GM19240 (cell line): ENCODE data around the gene COL5A1.

Experiments used
- DNase-seq: peaks from one replicate; pipeline ENCODE4 v3.0.0; 2011; ENCODE audit warnings: low spot score; ENCODE audit not compliant: insufficient read length

Gene COL5A1

DNA sequence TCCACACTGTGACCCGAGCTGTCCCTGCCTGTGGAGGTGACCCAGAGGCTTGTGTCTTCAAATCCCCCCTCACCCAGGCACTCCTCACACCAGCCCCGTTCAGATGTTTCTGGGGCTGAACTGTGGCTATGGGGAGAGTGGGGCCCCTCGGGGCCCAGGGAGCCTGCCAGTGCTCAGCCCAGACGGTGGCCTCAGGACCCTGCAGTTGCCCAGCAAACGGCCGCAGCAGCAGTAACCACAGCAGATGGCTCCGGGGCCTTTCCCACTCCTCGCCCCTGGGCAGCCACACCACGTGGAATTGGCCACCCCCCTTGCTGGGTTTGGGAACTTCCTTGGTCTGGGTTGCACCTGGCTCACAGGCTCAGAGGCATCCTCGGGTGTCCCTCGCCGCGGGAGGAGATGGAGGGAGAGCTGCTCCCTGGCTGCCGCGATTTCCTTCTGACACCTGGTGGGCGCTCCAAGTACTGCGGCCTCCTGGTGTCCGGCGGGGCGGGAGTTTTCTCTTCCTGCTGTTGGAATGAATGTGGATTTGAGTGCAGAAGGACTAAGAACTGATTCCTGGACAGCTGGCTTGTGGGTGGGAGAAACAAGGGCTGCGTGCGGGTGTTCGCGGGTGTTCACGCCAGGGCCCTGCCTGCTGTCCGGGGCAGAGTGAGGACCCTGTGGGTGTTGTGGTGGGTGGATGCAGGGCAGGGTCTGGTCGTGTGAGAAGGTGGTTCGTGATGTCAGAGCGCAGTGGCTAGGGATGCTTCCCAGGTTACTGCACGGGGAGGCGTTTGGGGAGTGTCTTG is 97.5 kb downstream of the COL5A1 start:
- DNase-seq: no peak

DNA sequence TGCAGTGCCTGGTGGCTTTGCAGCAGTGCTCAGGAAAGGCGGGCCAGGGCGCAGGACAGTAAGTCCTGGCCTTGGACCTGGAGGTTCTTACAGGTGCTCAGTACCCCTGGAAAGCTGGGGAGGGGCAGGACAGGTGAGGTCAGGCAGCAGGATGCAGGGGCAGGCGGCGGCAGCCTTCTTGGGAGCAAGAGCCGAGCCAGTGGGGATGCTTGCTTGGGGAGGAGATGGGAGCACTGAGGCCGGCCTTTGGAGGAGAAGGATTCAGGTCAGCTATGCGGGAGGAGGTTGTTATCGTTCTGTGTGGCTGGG is 98.0 kb downstream of the COL5A1 start:
- DNase-seq: no peak

DNA sequence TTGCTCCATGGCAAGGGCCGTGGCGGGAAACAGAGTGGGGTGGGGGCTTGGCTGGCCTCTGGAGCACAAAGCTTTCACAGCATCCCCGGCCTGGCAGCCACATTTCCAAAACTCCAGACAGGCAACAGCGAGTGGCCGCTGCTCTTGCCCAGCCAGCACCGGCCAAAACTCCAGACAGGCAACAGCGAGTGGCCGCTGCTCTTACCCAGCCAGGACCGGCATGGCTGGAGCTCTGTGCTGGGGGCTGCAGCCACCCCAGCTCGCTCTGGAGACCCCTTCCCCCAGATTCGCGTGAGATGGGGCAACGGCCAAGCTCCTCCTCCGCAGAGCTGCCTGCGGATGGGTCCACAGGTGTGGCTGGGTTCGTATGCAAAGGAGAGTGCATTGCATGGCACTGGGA is 98.5 kb downstream of the COL5A1 start:
- DNase-seq: no peak

GRCh38 chr9:134741846-134742245 is 100.2 kb downstream of the COL5A1 start:
- no peak for DNase-seq

DNA sequence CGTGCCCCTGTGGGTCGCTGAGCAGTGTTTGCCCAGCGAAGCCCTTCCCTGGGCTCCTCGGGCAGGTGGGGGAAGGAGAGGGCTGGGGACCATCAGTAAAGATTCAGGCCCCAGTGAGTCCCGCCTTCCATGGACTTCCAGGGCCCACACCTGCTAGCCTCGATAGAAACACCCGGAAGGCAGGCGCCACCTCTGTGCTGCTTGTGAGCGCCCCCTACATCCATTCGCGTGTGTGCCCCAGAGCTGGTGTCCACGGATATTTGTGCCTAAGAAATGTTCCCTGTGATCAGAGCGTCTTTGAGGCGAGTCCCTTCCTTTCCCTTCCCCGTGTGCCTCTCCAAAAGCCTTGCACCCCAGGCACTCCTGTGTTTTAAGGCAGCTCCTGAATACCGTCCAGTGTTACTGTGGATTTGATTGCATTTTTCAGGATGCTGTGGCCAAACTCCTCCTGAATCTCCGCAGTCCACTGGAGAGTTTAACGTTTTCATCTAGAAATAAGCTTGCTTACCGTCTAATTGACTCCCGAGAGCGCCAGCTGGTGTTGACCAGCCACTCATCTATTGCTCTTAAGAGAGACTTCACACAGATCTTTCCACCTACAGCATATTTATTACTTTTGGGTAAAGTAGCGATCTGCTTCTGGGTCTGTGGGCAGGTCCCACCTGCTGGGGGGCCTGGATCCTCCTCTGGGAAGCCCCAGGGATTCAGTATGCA is 101.4 kb downstream of the COL5A1 start:
- no peak for DNase-seq

DNA sequence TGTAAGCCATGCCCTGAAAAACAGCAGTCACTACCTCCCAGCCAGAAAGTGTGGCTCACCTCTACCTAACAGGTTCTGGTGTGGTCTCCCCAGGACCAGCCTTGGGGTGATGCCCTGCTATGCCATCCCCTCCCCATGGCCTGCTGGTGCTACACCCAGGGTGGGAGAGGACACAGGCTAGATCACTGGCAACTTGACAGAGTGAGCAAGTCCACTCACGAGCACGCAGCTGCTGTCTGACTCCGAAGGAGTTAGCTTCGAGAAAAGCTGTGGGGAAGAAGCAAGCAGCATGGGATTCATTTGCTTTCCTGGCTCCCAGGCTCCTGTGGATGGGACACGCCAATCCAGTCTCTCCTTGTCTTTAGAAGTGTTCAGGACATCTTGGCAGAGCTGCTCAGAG is 102.2 kb downstream of the COL5A1 start:
- DNase-seq: no peak

DNA sequence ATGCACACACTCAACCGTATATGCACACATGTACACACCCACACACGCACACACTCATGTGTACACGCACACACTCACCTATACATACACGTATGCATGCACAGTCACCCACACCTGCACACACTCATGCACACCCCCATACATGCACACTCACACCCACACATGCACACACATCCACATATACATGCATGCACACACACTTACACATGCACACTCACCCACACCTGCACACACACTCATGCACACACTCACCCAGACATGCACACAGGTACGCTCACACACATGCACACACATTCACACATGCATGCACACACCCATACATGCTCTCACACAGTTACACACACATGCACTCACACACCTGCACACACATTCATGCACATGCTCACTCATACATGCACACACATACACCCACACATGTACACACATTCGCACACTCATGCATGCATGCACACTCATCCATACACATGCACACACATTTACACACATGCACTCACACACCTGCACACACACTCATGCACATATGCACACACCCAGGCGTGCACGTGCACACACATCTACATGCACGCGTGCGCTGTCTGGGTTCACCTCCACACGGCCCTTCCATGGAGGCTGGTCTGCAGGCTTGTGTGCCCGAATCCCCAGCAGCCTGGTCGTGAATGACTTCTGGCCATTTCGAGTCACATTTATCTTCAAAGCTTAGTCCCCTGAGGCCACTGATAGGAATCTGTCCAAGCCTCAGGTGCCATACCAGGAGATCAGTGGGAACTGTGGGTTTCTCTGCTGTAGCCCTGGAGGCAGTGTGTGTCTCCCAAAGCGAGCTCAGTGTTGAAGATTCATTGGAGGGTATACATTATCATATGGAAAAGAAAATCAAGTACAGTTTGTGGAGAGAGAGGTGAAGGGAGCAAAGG is 103.0 kb downstream of the COL5A1 start:
- no peak for DNase-seq

DNA sequence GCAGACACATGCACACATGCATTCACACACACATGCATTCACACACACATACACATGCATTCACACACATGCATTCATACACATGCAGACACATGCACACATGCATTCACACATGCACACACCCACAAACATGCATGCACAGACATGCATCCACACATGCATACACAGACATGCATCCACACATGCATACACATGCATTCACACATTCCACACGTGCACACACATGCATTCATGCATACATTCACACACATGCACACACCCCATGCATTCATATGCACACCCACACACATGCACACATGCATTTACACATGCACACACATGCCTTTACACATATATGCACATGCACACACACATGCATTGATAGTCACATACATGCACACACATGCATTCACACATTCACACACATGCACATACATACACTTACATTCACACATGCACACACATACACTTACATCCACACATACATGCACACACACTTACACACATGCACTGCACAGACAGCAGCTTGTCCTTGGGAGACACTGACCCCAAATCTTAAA is 106.4 kb downstream of the COL5A1 start:
- DNase-seq: no peak

GRCh38 chr9:134748591-134748990 is 107.0 kb downstream of the COL5A1 start:
- DNase-seq: no peak

DNA sequence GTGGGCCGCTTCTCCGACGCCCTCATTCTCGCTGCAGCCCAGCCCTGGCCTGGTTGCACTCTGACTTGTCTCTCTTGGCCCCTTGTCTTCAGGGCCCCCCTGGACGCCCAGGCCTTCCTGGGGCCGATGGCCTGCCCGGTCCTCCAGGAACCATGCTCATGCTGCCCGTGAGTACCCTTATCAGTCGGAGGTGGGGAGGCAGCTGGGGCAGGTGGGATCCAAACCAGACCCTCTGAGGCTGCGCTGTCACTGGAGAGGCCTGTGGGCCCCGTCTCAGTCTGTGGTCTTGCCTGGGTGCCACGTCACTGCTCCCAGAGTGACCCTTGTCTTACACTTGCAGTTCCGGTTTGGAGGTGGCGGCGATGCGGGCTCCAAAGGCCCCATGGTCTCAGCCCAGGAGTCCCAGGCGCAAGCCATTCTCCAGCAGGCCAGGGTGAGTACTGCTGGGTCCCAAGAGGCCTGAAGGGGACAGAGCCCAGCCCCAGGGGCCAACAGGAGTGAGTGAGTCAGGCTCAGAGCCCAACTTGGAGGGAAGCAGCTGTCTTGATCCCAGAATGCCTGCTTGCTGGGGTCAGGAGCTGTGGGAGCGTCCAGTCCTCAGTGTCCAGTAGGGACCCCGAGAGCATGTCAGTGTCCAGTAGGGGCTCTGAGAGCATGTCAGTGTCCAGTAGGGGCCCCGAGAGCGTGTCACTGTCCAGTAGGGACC is 109.0 kb downstream of the COL5A1 start:
- no peak for DNase-seq

DNA sequence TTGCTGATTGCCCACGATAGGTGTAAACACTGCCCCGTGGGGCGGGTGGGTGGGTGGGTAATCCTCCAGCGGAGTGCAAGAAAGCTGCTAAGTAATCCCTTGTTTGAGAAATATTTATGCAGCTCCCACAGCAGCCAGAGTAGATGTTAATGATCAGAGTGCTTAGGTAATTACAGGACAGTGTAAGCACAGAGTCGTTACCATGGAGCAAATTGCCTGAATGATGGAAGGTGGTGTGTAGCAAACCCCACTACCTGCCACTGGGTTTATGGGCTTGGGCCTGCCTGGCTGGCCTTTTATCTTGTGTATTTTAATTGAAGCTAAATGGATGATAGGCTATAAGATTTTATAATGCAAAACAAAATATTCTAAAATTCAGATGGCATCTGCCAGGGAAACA is 110.0 kb downstream of the COL5A1 start:
- DNase-seq: no peak

GRCh38 chr9:134752471-134753168 is 111.0 kb downstream of the COL5A1 start:
- DNase-seq: no peak

GRCh38 chr9:134753191-134753590 is 111.6 kb downstream of the COL5A1 start:
- no peak for DNase-seq

- DNase-seq: no peak
These were observed 113.8 kb downstream of the COL5A1 start for GRCh38 chr9:134755221-134755907.

DNA sequence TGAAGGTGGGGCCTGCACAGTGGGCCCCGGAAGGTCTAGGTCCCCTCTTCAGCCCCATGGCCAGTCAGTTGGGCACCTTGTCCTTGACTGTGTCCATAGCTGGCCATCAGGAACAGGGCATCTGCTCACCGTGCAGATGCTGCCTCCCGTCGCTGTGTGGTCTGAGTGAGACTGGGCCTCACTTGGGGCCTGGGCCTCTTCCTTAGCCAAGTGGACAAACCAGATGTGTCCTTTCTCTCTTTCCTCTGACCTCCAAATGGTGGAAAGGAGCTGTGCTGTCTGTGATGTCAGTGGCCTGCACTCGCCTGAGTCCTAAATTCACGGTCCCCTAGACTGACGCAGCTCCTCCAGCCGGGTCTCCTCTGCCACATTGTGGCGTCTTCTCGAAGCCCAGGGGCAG is 114.5 kb downstream of the COL5A1 start:
- no peak for DNase-seq

DNA sequence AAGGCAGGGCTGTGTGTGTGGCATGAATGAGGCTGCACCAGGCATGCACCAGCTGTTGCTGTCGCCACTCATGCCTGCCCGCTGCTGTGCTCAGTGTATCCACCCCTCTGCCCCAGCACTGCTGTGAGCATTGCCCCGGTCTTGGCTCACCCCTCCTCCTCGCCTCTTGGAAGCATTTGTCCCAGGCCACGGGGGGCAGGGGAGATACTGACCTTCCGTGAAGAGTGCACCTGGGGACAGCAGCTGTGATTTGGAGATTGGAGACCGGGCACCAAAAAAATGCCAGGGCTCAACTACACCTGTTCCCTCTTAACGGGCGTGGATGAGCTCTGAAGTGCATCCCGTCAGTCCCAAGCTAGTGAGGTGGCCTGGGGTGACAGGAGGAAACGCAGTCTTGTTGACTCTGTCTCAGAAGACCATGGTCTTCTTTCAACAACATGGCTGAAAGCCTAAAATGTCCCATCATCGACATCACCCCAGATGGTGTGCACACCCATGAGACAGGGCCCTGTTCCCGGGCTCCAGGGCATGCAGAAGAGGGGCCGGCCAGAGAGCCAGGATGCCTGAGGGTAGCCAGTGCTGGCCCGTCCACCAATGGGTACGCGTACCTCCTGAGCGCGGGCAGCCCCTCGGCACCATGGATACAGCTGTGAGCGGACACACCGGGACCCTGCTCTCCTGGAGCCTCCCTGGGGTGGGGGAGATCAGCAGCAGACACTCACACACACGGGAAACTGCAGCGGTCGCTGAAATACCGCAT is 115.8 kb downstream of the COL5A1 start:
- DNase-seq: no peak

GRCh38 chr9:134758949-134759607 is 117.5 kb downstream of the COL5A1 start:
- no peak for DNase-seq

- DNase-seq: no peak
These were observed 118.3 kb downstream of the COL5A1 start for GRCh38 chr9:134759913-134760312.
